ENCODE data around the gene TAF1D.
"Not testable (repeated sequence)": the region's sequence is repeated elsewhere in the genome, so short reads cannot be mapped to it uniquely, and the experiment has no call there.

Gene TAF1D

DNA sequence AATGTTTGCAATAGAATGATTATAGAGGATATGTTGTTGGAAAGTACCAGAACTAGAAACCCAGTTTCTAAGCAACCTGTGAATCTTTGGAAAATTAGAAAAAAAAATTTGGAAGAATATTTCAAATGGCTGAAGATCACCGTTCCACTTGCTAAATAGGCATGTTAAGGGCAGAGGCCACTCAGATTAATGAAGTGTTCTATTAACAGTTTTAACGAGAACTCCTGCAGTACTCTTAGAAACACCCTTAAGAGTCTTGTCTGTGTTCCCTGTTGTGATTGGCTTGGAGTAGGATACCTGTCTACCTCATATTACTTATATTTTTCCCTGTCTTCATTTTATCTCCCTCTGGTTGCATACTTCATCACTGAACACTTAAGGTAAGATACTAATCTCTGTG, 4.8 kb upstream of the TAF1D start:
- DNase-seq: no peak

DNA sequence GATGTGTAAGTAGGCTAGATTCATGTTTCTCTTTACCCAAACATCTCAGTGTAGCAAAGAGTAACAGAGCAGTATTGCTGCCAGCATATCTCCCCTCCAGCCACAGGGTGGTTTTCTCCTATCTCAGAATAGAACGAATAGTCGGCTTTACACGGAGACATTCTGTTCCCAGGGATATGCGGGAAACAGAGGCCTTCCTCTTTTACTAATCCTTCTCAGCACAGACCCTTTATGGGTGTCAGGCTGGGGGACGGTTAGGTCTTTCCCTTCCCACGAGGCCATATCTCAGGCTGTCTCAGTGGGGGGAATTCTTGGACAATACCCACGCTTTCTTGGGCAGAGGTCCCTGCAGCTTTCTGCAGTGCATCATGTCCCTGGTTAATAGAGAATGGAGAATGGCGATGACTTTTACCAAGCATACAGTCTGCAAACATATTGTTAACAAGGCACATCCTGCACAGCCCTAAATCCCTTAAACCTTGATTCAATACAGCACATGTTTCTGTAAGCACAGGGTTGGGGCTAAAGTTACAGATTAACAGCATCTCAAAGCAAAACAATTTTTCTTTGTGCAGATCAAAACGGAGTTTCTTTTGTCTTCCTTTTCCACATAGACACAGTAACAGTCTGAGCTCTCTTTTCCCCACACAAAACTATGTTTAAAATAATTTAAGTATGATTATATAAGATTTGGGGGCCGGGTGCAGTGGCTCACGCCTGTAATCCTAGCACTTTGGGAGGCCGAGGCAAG, 3.9 kb upstream of the TAF1D start:
- not testable (repeated sequence) for DNase-seq

DNA sequence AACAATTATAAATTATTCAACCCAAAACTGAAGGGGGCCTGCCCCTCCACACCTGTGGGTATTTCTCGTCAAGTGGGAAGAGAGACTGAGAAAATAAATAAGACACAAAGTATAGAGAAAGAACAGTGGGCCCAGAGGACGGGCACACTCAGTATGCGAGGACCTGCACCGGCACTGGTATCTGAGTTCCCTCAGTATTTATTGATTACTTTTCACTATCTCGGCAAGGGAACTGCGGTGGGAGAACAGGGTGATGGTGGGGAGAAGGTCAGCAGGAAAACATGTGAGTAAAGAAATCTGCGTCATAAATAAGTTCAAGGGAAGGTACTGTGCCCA, 3.3 kb upstream of the TAF1D start:
- DNase-seq: no peak

DNA sequence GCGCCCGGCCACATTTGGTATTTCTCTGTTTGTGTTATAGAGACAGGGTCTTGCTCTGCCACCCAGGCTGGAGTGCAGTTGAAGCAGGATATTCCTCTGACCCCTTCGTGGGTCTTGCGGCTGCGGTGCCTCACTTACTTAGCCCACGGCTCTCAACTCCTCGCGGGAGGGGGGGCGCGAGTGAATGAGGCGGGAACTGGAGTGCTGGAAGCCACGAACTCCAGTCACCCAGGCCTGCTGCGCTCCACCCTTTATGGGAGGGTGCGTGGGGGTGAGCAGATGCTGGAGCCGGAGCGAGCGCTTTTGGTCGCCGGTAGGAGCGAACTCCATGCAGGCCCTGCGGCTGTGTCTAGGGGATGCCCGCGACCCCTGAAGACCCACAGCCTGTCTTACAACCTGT, 2.0 kb upstream of the TAF1D start:
- DNase-seq: no peak

DNA sequence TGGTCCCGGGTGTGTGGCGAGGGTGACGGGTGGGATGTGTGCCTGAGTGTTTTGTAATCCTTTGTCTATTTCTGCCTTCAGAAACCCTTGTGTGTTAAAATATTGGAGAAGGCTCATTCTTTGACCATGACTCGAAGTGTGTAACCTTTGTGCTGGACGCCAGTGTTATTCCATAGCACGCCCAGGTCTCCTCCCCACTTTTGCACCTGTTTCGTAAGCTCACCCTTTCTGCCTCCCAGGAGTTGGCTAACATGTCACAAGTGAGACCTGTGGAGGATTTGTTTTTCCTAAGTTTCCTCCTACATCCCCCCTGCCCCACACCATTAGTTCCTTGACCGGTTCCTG, 559 bp upstream of the TAF1D start:
- no peak for DNase-seq

DNA sequence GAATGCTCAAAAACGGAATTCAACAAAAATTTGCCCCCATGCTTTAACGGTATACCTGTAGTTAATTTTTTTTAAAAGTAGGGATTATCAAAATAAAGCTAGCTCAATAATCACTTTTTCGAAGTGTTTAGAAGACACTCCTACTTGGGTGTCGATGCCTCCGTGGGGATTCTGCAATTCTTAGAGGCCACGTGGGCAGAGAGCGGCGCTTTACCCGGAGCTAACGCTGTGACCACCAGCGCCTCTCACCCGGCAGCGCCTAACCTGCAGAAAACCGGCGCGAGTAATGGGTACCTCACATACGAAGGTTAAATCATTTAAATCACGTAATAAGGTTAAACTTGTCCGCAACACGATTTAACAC, 583 bp downstream of the TAF1D start:
- DNase-seq: no peak

DNA sequence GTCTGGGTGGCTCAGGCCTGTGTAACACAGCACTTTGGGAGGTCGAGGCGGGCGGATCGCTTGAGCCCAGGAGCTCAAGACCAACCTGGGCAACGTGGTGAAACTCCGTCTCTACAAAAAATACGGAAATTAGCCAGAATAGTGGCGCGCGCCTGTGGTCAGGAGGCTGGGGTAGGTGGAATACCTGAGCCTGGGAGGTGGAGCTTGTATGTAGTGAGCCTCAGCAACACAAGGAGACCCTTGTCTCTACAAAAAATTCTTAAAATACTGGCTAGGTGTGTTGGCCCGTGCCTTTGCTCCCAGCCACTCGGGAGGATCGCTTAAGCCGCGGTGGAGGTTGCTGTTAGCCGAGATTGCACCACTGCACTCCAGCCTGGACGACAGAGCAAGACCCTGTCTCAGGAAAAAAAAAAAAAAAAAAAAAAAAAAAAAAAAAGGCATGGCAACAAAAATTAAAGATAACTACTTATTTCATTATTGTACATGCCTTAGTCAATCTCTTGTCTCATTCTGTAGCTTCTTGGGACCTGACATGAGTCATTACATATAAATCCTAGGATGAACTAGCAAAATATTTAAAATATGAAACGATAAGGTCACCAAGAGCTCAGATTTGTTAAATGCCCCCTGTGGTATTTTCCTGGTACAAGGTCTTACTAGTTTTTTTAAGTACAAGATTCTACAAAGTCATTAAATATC, 1.1 kb downstream of the TAF1D start:
- no peak for DNase-seq

DNA sequence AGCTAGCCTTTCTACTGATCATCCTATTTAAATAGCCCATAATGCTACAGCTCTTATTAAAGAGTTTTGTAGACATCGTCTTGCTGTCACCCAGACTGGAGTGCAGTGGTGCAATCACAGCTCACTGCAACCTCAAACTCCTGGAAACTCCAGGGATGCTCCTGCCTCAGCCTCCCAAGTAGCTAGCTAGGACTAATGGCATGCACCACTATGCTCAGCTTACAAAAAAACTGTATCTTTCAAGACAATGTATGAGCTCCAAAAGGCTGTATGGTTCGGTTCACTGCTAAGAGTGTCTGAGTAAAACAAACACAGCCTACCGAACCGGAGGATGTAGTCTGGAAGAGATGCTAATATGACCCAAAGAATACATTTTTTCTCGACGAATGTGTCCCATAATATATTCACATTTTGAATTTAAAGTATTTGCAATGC, 2.6 kb downstream of the TAF1D start:
- no peak for DNase-seq

DNA sequence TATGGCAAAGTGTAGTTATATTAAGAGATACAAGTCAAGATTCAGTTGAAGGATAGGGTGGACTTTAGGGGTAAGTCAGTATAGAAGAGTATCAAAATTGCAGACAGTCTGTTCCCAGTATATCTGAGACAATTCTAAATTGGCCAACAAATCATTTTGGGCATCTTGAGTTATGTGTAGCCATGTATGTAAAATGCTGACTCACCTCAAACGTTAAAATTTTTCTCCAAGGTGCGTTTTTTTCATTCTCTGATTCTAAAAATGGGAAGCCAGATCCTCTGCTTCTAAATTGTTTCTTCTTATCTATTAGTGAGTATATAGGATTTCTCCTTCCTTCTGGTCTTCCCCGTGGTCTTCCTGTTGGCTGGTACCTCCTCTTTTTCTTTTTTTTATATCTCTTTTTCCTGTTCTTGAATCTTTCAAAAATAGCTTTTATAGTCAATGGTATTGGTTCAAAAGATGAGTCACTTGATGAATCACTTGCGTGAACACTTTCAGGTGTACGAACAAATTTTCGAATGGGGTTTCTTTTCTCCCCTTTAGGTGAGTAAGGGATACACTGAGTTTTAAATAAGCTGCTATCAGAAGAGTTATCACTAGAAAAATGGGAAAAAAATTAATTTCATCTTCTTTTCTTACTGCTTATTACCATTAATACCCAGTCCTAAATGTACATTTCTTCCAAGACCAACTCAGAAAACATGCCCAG, 3.2 kb downstream of the TAF1D start:
- no peak for DNase-seq

DNA sequence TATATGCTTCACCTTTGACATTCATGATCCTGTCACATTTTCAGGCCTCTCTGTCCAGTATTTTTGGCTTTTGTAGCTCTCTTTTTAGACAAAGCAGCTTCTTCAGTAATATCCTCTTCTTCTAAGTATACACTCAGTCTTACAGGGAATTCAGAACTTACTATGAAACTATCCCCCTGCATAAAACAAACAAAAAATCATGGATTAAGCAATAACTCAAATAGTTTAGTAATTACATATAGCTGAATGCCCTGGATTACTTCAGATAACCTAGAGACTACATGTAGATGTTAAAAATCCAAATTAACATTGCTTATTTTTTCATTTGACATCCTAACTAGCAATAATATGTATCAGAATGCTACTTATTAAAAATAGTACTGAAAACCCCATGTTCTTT, 5.2 kb downstream of the TAF1D start:
- DNase-seq: no peak

DNA sequence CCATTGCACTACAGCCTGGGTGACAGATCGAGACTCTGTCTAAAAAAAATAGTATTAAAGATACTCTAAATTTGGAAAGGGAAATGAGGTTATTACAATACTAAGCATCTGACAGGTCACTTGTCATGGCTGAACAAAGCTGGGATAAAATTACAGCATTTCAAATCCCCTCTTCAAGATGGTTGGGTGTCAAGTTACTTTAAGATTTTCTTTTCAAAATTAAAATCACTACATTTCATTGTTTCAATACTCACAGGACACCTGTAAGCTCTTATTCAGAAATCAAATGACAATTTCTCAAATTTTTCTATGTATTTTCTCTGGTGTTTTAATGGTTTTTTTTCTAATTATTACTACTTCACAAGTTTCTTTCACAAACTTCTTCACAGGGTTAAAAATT, 5.7 kb downstream of the TAF1D start:
- no peak for DNase-seq

DNA sequence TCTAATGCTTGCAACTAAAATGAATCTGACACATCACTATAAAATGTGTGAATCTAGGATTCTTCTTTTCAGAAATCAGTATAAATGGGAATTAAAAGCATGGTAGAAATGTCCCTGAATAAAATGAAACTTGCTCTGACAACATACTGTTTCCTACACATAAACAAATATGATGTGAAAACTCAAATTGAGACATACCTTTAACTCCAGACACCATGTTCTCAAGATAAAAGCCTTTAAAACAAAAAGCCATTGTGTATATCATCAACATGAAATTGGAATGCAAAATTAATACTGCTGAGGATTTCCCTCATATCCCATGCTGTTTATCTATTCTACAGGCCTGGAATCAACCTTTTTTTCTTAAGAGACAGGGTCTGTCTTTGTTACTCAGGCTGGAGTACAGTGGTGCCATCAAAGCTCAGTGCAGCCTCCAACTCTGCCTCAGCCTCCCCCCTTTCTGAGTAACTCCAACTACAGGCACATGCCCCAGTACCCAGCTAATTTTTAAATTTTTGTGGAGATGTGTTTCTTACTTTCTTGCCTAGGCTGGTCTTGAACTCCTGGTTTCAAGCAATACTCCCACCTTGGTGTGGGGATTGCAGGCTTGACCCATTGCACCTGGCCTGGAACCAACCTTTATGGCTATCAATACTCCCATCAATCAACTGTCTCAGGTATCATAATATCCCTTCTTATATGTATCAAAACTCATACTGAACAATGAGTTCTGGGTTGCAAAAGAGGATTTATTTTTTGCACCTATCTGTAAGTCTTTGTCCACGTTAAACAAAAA, 6.7 kb downstream of the TAF1D start:
- no peak for DNase-seq

DNA sequence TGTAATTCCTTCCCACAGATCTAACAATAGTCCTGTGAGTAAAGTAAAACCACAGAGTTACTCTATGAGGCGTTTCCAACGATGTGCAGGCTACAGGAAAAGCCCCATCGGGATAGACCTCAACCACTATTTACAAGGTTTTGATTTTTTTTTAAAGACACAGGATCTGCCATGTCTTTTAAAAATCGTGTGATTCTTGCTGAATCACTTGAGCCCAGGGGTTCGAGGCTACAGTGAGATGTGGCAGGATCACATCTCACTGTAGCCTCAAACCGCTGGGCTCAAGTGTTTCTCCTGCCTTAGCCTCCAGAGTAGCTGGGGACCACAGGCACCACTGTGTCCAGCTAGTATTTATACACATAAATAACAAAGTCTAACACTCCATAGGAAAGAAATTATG, 7.8 kb downstream of the TAF1D start:
- no peak for DNase-seq

DNA sequence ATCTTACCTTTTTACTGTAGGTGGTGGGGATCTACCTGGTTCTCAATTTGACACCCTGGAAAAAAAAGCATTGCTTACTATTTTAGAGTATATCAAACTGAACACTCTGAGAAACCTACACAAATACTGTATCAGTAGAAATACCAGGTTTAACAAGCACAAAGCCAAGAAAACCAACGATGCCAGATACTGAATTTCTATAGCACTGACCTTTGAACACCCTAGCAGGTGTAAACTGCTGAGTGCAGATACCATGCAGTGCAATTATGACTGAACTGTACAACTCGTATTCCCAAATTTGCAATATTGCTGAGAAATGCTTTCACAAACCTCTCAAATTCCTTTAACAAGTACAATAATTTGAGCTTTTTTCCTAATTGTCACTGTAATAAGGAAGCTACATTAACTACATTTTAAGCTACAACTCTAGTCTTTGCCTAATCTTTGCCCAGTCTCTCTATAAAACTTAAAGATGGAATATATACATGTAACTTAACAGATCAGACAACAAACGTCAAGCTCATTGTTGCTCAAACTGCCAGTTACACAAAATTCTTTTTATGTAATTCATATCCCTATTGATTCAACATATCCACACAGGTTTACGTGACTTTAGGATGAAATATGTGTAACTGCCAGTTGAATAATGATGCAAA, 8.9 kb downstream of the TAF1D start:
- no peak for DNase-seq

DNA sequence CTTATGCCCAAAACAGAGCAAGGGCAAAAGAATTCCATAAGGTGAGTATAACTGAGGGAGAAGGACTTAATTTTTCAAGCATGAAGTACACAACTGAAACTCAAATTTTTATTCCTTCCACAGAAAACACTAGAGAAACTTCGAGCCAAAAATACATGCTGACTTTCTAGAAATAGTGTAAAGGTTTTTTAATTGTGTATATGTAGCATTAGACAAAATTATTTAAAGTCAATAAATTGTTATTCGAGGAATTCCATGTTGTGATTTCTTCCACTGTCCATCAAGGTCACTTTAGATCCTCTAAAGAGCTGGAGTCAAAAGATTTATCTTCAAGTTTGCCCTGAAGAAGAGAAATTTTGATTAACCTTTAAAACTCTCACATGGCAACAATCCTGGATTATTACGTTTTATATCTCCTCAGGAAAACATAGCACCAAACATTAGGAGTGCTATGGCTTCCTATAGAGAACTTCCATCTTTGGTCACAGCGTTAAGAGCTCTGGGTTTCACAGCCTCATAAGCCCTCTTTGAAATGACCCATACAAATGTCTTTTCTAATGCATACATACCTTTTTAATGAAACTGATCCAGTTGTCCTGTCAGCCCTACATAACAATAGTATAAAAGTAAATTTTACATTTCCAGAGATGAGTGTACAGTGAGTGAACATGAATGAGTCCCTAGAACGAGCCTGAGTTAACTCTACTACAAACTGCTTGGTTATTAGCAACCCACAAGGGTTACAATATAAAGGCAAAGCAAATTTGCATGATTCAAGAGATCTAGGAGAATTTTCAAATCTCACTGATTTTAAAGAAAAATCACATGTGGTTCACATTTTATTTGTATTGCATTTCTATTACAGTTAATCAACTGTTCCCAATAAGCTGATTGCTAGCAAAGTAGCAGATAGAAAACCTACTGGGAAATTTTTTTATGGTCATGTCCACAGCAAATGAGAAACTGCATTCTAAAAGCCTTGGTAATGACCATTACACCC, 10.9 kb downstream of the TAF1D start:
- no peak for DNase-seq

DNA sequence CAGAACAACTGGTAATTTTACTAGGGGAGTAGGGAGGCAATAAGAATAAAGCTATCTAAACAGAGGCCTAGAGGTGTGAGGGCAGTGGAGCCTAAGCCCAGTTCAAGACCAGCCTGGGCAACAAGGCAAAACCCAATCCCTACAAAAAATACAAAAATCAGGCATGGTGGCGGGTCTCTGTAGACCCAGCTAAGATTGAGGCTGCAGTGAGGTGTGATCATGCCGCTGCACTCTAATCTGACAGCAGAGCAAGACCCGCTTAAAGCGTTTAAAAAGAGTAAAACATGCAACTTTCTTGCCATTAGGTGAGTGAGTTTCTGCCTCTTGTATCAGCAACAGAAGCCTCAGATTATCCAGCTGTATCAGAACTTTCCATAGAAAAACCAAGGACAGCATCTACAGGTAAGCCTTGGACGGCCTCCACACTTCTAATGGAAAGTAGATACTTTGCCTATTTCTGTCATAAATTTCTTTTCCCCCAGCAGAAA, 12.1 kb downstream of the TAF1D start:
- DNase-seq: no peak

DNA sequence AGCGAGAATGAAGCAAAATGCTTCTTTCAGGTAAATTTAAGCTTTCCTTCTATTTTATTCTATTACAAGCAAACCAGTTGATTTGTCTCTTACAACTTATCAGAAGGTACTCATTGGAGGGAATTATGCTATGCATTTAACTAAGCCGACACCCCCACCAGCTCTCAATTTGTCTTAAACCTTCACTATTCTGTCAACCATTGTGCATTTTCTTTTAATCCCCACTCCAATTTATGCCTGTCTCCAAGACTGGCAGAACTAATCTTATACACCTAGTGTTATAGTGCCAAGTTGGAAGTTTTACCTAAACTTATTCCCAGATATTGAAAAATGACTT, 12.5 kb downstream of the TAF1D start:
- no peak for DNase-seq

DNA sequence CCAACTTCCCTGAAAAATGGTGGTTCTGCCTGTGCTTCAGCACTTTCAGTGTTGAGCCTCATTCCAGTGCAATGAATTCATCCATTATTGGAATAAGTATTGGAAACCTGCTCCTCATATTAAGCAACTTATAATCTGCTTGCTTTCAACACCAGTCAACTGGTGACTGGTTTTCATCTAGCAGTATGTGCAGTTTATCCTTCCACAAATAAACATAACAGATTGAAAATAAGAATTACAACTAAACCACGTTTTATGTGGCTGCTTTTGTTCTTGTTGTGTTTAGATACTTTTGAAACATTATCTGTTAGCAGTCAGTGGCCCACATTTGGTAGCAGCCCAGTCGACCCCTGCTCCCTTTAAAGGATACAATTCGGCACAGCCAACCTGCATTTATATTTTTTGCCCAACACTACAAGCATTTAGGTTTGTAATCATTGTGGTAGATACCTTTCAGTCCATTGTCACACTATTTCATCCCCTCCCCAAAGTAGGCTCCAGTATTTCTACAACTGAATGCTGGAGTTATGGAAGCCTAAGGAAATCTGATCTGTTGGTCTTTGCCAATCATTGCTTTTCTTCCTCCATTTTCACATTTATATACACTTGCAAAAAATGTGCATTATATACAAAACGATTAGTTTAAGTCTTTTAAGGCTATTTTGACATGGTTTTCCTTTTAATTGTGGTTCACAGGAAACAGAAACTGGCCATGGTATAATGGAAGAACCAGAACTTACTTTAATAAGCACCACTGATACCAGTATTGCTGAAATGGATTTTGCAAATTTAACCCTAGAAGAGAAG, 13.1 kb downstream of the TAF1D start:
- no peak for DNase-seq

DNA sequence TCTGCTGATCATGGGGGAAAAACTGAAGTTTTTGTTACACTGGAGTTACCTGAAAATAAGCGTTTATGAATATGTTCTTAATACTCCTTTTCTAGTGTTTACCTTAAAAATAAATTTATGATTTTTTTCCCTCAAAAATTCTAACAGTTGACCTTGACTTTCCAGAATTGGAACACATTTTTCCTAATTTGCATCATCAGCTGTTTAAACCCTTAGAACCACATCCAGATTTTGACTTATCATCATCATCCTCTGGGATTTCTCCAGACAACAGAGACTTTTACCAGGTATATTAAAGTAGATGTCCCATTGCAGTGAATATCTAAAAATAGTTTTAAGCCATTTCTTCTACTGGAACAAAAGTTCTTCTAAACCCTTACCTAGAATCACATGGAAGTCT, 17.2 kb downstream of the TAF1D start:
- no peak for DNase-seq

DNA sequence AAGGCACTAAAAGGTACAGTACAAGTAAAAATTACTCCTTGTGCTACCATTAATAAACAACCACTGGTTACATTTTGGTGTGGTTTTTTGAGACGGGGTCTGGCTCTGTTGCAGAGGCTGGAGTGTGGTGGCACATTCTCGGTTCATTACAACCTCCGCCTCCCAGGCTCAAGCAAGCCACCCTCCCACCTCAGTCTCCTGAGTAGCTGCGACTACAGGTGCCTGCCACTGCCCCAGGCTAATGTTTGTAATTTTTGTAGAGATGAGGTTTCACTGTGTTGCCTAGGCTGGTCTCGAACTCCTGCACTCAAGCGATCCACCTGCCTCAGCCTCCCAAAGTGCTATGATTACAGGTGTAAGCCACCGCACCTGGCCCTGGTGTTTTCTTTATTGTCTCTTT, 20.8 kb downstream of the TAF1D start:
- no peak for DNase-seq

DNA sequence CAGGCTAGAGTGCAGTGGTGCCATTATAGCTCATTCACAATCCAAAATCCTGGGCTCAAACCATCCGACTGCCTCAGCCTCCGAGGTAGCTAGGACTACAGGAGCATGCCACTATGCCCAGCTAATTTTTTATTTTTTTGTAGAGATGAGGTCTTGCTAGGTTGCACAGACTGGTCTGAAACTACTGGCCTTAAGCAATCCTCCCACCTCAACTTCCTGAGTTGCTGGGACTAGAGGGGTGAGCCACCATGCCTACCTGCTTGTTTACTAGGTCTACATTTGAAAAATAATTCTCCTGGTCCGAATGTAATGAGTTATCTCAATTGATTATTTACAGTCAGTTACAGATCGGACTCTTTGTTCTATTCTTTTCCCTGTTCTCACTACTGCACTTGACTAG, 22.0 kb downstream of the TAF1D start:
- no peak for DNase-seq

All from cerebellar nuclear complex (tissue), 1 donor.